Measurements from ENCODE around the gene SINHCAF. TPM values are rescaled to one million over a fixed set of nuclear protein-coding genes. Genes with fewer than 3 reads are reported as not detected.

SINHCAF gene
- total and polyA plus RNA-seq, 9 of the 15 experiments (the other 6 are each of a cell fraction or from before 2014, with no cell fraction given): 73.2 to 185 (median 110) TPM

DNA sequence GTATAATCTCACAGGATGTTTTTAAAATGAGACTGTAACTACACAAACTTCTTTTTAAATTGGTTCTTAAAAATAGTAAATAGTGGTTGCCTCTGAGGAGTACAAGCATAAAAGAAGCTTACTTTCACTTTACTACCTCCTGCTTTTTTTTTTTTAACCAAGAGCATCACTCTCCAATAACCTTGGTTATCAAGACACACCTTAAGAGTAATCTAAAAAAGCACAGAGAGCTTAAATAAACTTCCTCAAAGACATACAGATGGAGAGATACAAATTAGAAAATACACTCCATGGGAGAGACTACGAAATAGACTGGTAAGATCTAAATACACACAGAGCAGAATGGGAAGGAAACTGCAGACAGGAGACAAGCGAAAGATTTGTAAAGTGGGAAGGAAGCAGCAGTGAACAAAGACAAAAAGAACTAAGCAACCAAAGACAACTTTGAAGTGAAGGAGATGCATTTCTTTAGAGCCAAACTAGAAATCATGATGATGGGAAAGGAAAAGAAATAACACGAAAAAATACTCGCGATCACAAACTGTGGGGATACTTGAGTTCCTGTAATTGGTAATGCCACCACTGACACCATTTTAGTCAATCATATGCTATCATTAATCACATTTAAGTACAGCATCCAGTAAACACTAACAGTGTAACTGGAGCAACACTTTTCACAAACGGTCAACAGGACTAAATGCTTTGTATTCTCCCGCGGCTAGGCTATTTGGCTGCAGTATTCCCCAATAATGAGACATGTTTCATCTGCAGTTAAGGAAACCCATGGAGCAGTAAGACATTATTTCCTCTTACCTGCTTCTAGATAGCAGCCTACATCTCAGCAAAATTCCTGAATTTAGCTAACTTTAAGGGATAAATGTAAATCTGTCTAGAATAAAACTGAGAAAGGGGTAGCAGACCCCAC lies 8.2 kb downstream of the SINHCAF start:
- ChIA-PET POLR2A (interaction anchor here (1.4 kb wide), 1 partner anchor 10 kb away, joined by 4 read pairs; no protein-coding TSS in a partner anchor), CTCF (ENCODE audit: low intra/inter-chr PET ratio) (interaction anchor here (0.6 kb wide), 1 partner anchor 1595 kb away, joined by 3 read pairs; no protein-coding TSS in a partner anchor)
- 12% methylated on average over 8 of the region's 8 CpGs for WGBS (ENCODE audit: insufficient coverage, low coverage, missing lambda C conversion rate)
- in situ Hi-C loops (cut with MboI) (no loop called here), intact Hi-C loops (cut with micrococcal nuclease) (no loop called here)
- H3K9me1 ChIP-seq (ENCODE audit: control insufficient read depth, insufficient read depth, low read length): no peaks in the 10 kb centered on the region
- H3K4me2 ChIP-seq (ENCODE audit: insufficient read depth, low read length): peak overlapping the region; percentile 73
- H3K9ac ChIP-seq (ENCODE audit: insufficient read depth in 1 of 2, low read depth in 2 of 2, low read length in 2 of 2): peak overlapping the region in 1 of 2 experiments; percentile 47; a peak in 3 of 4 replicates
- FAIRE-seq: no peak
- no peaks in the 10 kb centered on the region for H3K27me3 ChIP-seq (ENCODE audit: control insufficient read depth in 2 of 2, insufficient read depth in 2 of 2, low read length in 2 of 2)
- H3K9me3 ChIP-seq (replicated peaks; ENCODE audit: control insufficient read depth, insufficient read depth, low read depth, low read length): no peaks in the 10 kb centered on the region
- no peak overlapping the region for H2AFZ ChIP-seq (ENCODE audit: low read depth, low read length)
- ATAC-seq: peak; percentile 10
- peaks cover 20% of the 10 kb centered on the region; the same call in 2 of the 3 replicates for H3K36me3 ChIP-seq (ENCODE audit: control insufficient read depth, insufficient read depth, low read length)
- no peak for DNase-seq (ENCODE audit: extremely low read depth in 1 of 4, low spot score in 3 of 4)
- peaks cover 50% of the 10 kb centered on the region for H4K20me1 ChIP-seq (replicated peaks; ENCODE audit: control insufficient read depth, insufficient read depth, low read length)
- peaks cover 99% of the 10 kb centered on the region for H3K79me2 ChIP-seq (ENCODE audit: control insufficient read depth, insufficient read depth, low read length)
- H3K4me1 ChIP-seq (replicated peaks in 1 of 2; ENCODE audit: control insufficient read depth in 2 of 2, insufficient read depth in 2 of 2, low read length in 2 of 2): peaks cover 3 to 41% of the 10 kb centered on the region in 2 experiments
- BruUV-seq (replicated peaks): no TSS peak
- H3K4me3 ChIP-seq: peak overlapping the region; percentile 0
- H3K27ac ChIP-seq (ENCODE audit: extremely low read depth, low read depth, low read length): peak overlapping the region; percentile 14
- TF ChIP-seq, protein P1, sequence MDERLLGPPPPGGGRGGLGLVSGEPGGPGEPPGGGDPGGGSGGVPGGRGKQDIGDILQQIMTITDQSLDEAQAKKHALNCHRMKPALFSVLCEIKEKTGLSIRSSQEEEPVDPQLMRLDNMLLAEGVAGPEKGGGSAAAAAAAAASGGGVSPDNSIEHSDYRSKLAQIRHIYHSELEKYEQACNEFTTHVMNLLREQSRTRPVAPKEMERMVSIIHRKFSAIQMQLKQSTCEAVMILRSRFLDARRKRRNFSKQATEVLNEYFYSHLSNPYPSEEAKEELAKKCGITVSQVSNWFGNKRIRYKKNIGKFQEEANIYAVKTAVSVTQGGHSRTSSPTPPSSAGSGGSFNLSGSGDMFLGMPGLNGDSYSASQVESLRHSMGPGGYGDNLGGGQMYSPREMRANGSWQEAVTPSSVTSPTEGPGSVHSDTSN (CRISPR knock-in tag; IDR thresholded peaks at IDR 0.05; ENCODE audit: low read depth): no peak
- TF ChIP-seq, protein P1 (tag; conservative IDR thresholded peaks at IDR 0.05; ENCODE audit: low read depth): 0 out of 2 replicates have a peak, but pooled peaks have one; percentile 15
- TF ChIP-seq MAFG (tag; conservative IDR thresholded peaks at IDR 0.05) (no peak), KAT7 (CRISPR knock-in tag; IDR thresholded peaks at IDR 0.05; ENCODE audit: borderline replicate concordance) (no peak)
- TF ChIP-seq, protein P2, sequence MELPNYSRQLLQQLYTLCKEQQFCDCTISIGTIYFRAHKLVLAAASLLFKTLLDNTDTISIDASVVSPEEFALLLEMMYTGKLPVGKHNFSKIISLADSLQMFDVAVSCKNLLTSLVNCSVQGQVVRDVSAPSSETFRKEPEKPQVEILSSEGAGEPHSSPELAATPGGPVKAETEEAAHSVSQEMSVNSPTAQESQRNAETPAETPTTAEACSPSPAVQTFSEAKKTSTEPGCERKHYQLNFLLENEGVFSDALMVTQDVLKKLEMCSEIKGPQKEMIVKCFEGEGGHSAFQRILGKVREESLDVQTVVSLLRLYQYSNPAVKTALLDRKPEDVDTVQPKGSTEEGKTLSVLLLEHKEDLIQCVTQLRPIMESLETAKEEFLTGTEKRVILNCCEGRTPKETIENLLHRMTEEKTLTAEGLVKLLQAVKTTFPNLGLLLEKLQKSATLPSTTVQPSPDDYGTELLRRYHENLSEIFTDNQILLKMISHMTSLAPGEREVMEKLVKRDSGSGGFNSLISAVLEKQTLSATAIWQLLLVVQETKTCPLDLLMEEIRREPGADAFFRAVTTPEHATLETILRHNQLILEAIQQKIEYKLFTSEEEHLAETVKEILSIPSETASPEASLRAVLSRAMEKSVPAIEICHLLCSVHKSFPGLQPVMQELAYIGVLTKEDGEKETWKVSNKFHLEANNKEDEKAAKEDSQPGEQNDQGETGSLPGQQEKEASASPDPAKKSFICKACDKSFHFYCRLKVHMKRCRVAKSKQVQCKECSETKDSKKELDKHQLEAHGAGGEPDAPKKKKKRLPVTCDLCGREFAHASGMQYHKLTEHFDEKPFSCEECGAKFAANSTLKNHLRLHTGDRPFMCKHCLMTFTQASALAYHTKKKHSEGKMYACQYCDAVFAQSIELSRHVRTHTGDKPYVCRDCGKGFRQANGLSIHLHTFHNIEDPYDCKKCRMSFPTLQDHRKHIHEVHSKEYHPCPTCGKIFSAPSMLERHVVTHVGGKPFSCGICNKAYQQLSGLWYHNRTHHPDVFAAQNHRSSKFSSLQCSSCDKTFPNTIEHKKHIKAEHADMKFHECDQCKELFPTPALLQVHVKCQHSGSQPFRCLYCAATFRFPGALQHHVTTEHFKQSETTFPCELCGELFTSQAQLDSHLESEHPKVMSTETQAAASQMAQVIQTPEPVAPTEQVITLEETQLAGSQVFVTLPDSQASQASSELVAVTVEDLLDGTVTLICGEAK (IDR thresholded peaks at IDR 0.05): 0 out of 2 replicates have a peak, but pooled peaks have one; percentile 13
- TF ChIP-seq, protein P2 (CRISPR knock-in tag; IDR thresholded peaks at IDR 0.05): no peak

All from K562 (cell line).